Upper lobe of left lung (tissue), 4 donors: ENCODE results near the gene ARHGAP15.

ENCODE experiments used
- POLR2A ChIP-seq, 4 donors: fragments of 450-650 bp; IDR thresholded peaks; one replicate each; pipeline ENCODE4 v1.5.1; 2016 to 2017; ENCODE audit warnings: antibody characterized with exemption in 4 of 4, mild to moderate bottlenecking in 2 of 4
- POLR2AphosphoS5 ChIP-seq, 2 donors: sonication (generic); formaldehyde crosslinking; IDR thresholded peaks; one replicate each; pipeline ENCODE4 v1.5.1; 2017; ENCODE audit warnings: antibody characterized with exemption in 2 of 2
- TF ChIP-seq, protein P1 (sequence below), 6 experiments: fragments of 450-650 bp in 4 of 6; fragments of 200-600 bp in 2 of 6; sonication (generic) in 2 of 6; IDR thresholded peaks; one replicate each; pipeline ENCODE4 v1.5.1; 2016 to 2019; ENCODE audit warnings: antibody characterized with exemption in 6 of 6

DNA sequence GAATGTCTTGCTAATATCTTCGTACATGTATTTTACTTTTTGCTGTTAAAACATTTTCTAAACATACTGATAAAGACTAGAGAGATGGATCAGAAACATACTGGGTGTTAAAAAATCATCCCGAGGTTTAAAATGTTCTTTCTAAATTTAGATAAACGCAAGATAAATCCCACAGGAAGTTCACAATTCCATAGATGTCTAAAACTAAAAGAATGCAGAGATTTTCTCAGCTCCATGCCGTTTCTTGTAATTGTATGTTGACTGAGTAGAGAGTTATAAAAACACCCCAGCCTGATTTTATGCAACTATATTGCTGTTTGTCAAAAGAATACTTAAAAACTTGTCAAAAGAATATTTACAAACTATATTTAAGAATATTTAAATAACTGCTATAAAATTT lies 455.7 kb downstream of the ARHGAP15 start:
- TF ChIP-seq, protein P1, sequence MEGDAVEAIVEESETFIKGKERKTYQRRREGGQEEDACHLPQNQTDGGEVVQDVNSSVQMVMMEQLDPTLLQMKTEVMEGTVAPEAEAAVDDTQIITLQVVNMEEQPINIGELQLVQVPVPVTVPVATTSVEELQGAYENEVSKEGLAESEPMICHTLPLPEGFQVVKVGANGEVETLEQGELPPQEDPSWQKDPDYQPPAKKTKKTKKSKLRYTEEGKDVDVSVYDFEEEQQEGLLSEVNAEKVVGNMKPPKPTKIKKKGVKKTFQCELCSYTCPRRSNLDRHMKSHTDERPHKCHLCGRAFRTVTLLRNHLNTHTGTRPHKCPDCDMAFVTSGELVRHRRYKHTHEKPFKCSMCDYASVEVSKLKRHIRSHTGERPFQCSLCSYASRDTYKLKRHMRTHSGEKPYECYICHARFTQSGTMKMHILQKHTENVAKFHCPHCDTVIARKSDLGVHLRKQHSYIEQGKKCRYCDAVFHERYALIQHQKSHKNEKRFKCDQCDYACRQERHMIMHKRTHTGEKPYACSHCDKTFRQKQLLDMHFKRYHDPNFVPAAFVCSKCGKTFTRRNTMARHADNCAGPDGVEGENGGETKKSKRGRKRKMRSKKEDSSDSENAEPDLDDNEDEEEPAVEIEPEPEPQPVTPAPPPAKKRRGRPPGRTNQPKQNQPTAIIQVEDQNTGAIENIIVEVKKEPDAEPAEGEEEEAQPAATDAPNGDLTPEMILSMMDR (IDR thresholded peaks at IDR 0.05): no peak
- TF ChIP-seq POLR2AphosphoS5 (IDR thresholded peaks at IDR 0.05) (no peak), POLR2A (IDR thresholded peaks at IDR 0.05) (no peak)
